Measurements from ENCODE around the gene SYNCRIP. TPM values are rescaled to one million over a fixed set of nuclear protein-coding genes. Genes with fewer than 3 reads are reported as not detected.

Gene SYNCRIP
- total RNA-seq, 1 experiment from 2014 or later: 189 TPM

- no TSS peak for BruUV-seq (replicated peaks)
- DNase-seq (ENCODE audit: low read depth, low spot score): no peak
- TF ChIP-seq SP1 (IDR thresholded peaks at IDR 0.05; ENCODE audit: low read depth): no peak
- TF ChIP-seq FOSL1 (IDR thresholded peaks at IDR 0.05; ENCODE audit: low read depth): no peak
- no peak for TF ChIP-seq SRF (IDR thresholded peaks at IDR 0.05; ENCODE audit: low read depth)
- TF ChIP-seq YY1 (IDR thresholded peaks at IDR 0.05; ENCODE audit: extremely low read depth, insufficient replicate concordance, low read depth, low read length): no peak
- TF ChIP-seq RAD21 (IDR thresholded peaks at IDR 0.05; ENCODE audit: low read depth): no peak
- no peak for TF ChIP-seq REST (IDR thresholded peaks at IDR 0.05; ENCODE audit: low read depth)
- TF ChIP-seq CBX3 (IDR thresholded peaks at IDR 0.05; ENCODE audit: low read depth): no peak
- TF ChIP-seq EGR1 (IDR thresholded peaks at IDR 0.05; ENCODE audit: low read depth): no peak
- no peak for TF ChIP-seq TCF7L2 (IDR thresholded peaks at IDR 0.05; ENCODE audit: borderline replicate concordance, extremely low read depth, insufficient read depth, insufficient read length)
- no peak for TF ChIP-seq ELF1 (IDR thresholded peaks at IDR 0.05; ENCODE audit: borderline replicate concordance, low read depth)
- TF ChIP-seq CEBPB (IDR thresholded peaks at IDR 0.05; ENCODE audit: low read depth): no peak
- no peak for TF ChIP-seq ZFX (IDR thresholded peaks at IDR 0.05)
- no peak for TF ChIP-seq EZH2phosphoT487 (IDR thresholded peaks at IDR 0.05; ENCODE audit: borderline replicate concordance)
- TF ChIP-seq, protein P1, sequence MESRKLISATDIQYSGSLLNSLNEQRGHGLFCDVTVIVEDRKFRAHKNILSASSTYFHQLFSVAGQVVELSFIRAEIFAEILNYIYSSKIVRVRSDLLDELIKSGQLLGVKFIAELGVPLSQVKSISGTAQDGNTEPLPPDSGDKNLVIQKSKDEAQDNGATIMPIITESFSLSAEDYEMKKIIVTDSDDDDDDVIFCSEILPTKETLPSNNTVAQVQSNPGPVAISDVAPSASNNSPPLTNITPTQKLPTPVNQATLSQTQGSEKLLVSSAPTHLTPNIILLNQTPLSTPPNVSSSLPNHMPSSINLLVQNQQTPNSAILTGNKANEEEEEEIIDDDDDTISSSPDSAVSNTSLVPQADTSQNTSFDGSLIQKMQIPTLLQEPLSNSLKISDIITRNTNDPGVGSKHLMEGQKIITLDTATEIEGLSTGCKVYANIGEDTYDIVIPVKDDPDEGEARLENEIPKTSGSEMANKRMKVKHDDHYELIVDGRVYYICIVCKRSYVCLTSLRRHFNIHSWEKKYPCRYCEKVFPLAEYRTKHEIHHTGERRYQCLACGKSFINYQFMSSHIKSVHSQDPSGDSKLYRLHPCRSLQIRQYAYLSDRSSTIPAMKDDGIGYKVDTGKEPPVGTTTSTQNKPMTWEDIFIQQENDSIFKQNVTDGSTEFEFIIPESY (IDR thresholded peaks at IDR 0.05; ENCODE audit: extremely low read depth, insufficient replicate concordance, low read length): no peak
- TF ChIP-seq POLR2A (IDR thresholded peaks at IDR 0.05; ENCODE audit: borderline replicate concordance, extremely low read depth, insufficient read depth, insufficient read length): no peak
- no peak for TF ChIP-seq JUND (IDR thresholded peaks at IDR 0.05)
- H3K4me3 ChIP-seq (replicated peaks in 1 of 2; ENCODE audit: low read depth in 1 of 2, low read length in 2 of 2): no peak overlapping the region
- no peak overlapping the region for H3K27ac ChIP-seq (ENCODE audit: low read depth, low read length)
- intact Hi-C loops (cut with micrococcal nuclease): no loop called here
- H3K9ac ChIP-seq (ENCODE audit: low read length): no peak overlapping the region
- H2AFZ ChIP-seq (ENCODE audit: low read depth, low read length, poor library complexity, severe bottlenecking): no peak overlapping the region
- no peaks in the 10 kb centered on the region for H3K27me3 ChIP-seq (ENCODE audit: insufficient read depth, low read length)
- H4K20me1 ChIP-seq (ENCODE audit: insufficient read depth): no peaks in the 10 kb centered on the region
- RAD21 ChIA-PET (ENCODE audit: low non-redundant PET in 1 of 2, low total read pairs in 2 of 2, uncharacterized antibody in 2 of 2, unreplicated experiment in 2 of 2): no interaction called here
- peaks cover 11 to 18% of the 10 kb centered on the region in 2 experiments for H3K4me1 ChIP-seq (ENCODE audit: control insufficient read depth in 1 of 2, insufficient read depth in 2 of 2, low read length in 2 of 2)
- POLR2A ChIA-PET: no interaction called here
- H3K4me2 ChIP-seq (ENCODE audit: low read length): no peak overlapping the region
- no peak for ATAC-seq
- H3K79me2 ChIP-seq (ENCODE audit: insufficient read depth, low read length): peaks cover 96% of the 10 kb centered on the region
- no peaks in the 10 kb centered on the region for H3K9me2 ChIP-seq (ENCODE audit: insufficient read depth)
- H3K9me3 ChIP-seq (ENCODE audit: control insufficient read depth in 1 of 2, insufficient read depth in 1 of 2, low read depth in 1 of 2, low read length in 2 of 2): no peaks in the 10 kb centered on the region; a peak in 1 of 4 replicates
- CTCF ChIA-PET: no interaction called here
- H3K36me3 ChIP-seq (ENCODE audit: control insufficient read depth in 1 of 2, insufficient read depth in 2 of 2, low read length in 2 of 2): peaks cover 0 to 5% of the 10 kb centered on the region in 2 experiments; a peak in 2 of 4 replicates
These were observed 66.2 kb downstream of the SYNCRIP start for GRCh38 chr6:85576476-85576875.

Measured in HCT116 (cell line).